SK-N-SH (cell line): ENCODE data around the gene GPR137B. TPM values are rescaled to one million over a fixed set of nuclear protein-coding genes. Genes with fewer than 3 reads are reported as not detected.

Source experiments
- CTCF ChIA-PET: fragments of 300-600, 350-600 bp; formaldehyde crosslinking; extraction: SDS; loops from one replicate; lab custom pipeline; 2021; lab: Yijun Ruan, JAX
- POLR2A ChIA-PET: fragments of 350-600 bp; sonication (Branson Sonifier 250); formaldehyde crosslinking; extraction: SDS; loops from one replicate; lab custom pipeline; 2020; ENCODE audit warnings: antibody characterized with exemption, inconsistent platforms; lab: Yijun Ruan, JAX
- DNase-seq: peaks from one replicate; pipeline ENCODE4 v3.0.0; 2012
- H2AFZ ChIP-seq: fragments of 200-600 bp; sonication (generic); 2 replicates; pipeline ENCODE4 v1.8.1; 2016; ENCODE audit warnings: antibody characterized with exemption, mild to moderate bottlenecking, low read depth
- H3F3A ChIP-seq: fragments of 200-600 bp; sonication (generic); replicated peaks from 2 replicates; pipeline ENCODE3; 2016; ENCODE audit warnings: antibody characterized with exemption, mild to moderate bottlenecking; ENCODE audit not compliant: insufficient read depth
- H3K27ac ChIP-seq, 2 experiments: fragments of 200-500 bp in 1 of 2; fragments of 200-600 bp in 1 of 2; sonication (Bioruptor generic) in 1 of 2; sonication (generic), shearing (Covaris generic) in 1 of 2; 2 replicates each; pipeline versions ENCODE4 v1.5.1 to v1.6.1; 2014 to 2016; ENCODE audit warnings: low read depth in 2 of 2, inconsistent platforms in 1 of 2, low read length in 1 of 2, mild to moderate bottlenecking in 1 of 2, mixed read lengths in 1 of 2
- H3K27me3 ChIP-seq: fragments of 200-600 bp; sonication (generic), shearing (Covaris generic); 2 replicates; pipeline ENCODE4 v1.6.1; 2016; ENCODE audit warnings: mixed run types; ENCODE audit not compliant: insufficient read depth
- H3K36me3 ChIP-seq, 2 experiments: fragments of 200-500 bp in 1 of 2; fragments of 200-600 bp in 1 of 2; sonication (Bioruptor generic) in 1 of 2; sonication (generic) in 1 of 2; replicated peaks in 1 of 2; 2 replicates each; pipeline versions ENCODE3 to v1.5.1; 2014 to 2016; ENCODE audit warnings: low read length in 1 of 2, mild to moderate bottlenecking in 1 of 2; ENCODE audit not compliant: insufficient read depth in 2 of 2, control insufficient read depth in 1 of 2
- H3K4me1 ChIP-seq, 2 experiments: fragments of 200-500 bp in 1 of 2; fragments of 200-600 bp in 1 of 2; sonication (Bioruptor generic) in 1 of 2; sonication (generic), shearing (Covaris generic) in 1 of 2; 2 replicates each; pipeline versions ENCODE4 v1.5.1 to v1.6.1; 2014 to 2016; ENCODE audit warnings: low read depth in 1 of 2, low read length in 1 of 2, mixed run types in 1 of 2; ENCODE audit not compliant: insufficient read depth in 2 of 2, control insufficient read depth in 1 of 2
- H3K4me2 ChIP-seq: fragments of 200-600 bp; sonication (generic), shearing (Covaris generic); 2 replicates; pipeline ENCODE4 v1.6.1; 2017; ENCODE audit warnings: mixed run types
- H3K4me3 ChIP-seq, 2 experiments: fragments of 200-500 bp in 1 of 2; fragments of 200-600 bp in 1 of 2; sonication (Bioruptor generic) in 1 of 2; sonication (generic), shearing (Covaris generic) in 1 of 2; 2 replicates each; pipeline versions ENCODE4 v1.5.1 to v1.8.1; 2014 to 2016; ENCODE audit warnings: low read depth in 2 of 2, inconsistent platforms in 1 of 2, low read length in 1 of 2, mild to moderate bottlenecking in 1 of 2, mixed read lengths in 1 of 2, moderate library complexity in 1 of 2
- H3K79me2 ChIP-seq: fragments of 200-600 bp; sonication (generic); 2 replicates; pipeline ENCODE4 v1.8.1; 2017; ENCODE audit warnings: mild to moderate bottlenecking; ENCODE audit not compliant: insufficient read depth
- H3K9ac ChIP-seq: fragments of 200-600 bp; sonication (generic); 2 replicates; pipeline ENCODE4 v1.6.1; 2017; ENCODE audit warnings: mixed run types
- H3K9me2 ChIP-seq: fragments of 200-600 bp; sonication (generic); 2 replicates; pipeline ENCODE4 v1.6.1; 2017; ENCODE audit warnings: mixed run types
- H3K9me3 ChIP-seq: fragments of 200-600 bp; sonication (generic); 2 replicates; pipeline ENCODE4 v1.6.1; 2017; ENCODE audit warnings: mixed run types, mild to moderate bottlenecking, moderate library complexity
- H4K20me1 ChIP-seq: fragments of 200-600 bp; sonication (generic); 2 replicates; pipeline ENCODE4 v1.6.1; 2017; ENCODE audit warnings: mild to moderate bottlenecking, mixed run types; ENCODE audit not compliant: insufficient read depth
- CTCF ChIP-seq: fragments of 200-600 bp; sonication (generic); IDR thresholded peaks from 2 replicates; pipeline ENCODE4 v1.6.1; 2017; ENCODE audit warnings: antibody characterized with exemption, mild to moderate bottlenecking, moderate library complexity
- EP300 ChIP-seq, 2 experiments: IDR thresholded peaks; 2 replicates each; pipeline versions ENCODE4 v1.4.0 to v1.6.1; 2012; ENCODE audit warnings: borderline replicate concordance in 1 of 2, low read depth in 1 of 2, low read length in 1 of 2
- FOXJ3 ChIP-seq: sonication (generic); formaldehyde crosslinking; IDR thresholded peaks from 2 replicates; pipeline ENCODE4 v1.5.1; 2020; ENCODE audit warnings: mild to moderate bottlenecking, missing genetic modification reagents
- FOXM1 ChIP-seq: IDR thresholded peaks from 2 replicates; pipeline ENCODE4 v1.4.0; 2012; ENCODE audit warnings: low read depth, mild to moderate bottlenecking
- GABPA ChIP-seq: IDR thresholded peaks from 2 replicates; pipeline ENCODE4 v1.4.0; 2012; ENCODE audit warnings: low read depth, mild to moderate bottlenecking
- JUND ChIP-seq: IDR thresholded peaks from 2 replicates; pipeline ENCODE4 v1.4.0; 2012
- MAX ChIP-seq: IDR thresholded peaks from 2 replicates; pipeline ENCODE4 v1.4.0; 2012; ENCODE audit warnings: low read depth
- MXI1 ChIP-seq: IDR thresholded peaks from 2 replicates; pipeline ENCODE4 v1.6.1; 2012; ENCODE audit warnings: mild to moderate bottlenecking, low read depth, low read length, improper control_type of control experiment
- NRF1 ChIP-seq: IDR thresholded peaks from 2 replicates; pipeline ENCODE4 v1.6.1; 2012; ENCODE audit warnings: low read depth, mild to moderate bottlenecking, low read length
- POLR2AphosphoS5 ChIP-seq: IDR thresholded peaks from 2 replicates; pipeline ENCODE4 v1.6.1; 2012; ENCODE audit warnings: low read depth, low read length
- RCOR1 ChIP-seq: fragments of 150-350 bp; IDR thresholded peaks from 2 replicates; pipeline ENCODE4 v1.6.1; 2017; ENCODE audit warnings: antibody characterized with exemption, low read length
- REST ChIP-seq: IDR thresholded peaks from 2 replicates; pipeline ENCODE4 v1.6.1; 2012; ENCODE audit warnings: mild to moderate bottlenecking, low read depth, low read length, moderate library complexity
- SIN3A ChIP-seq: IDR thresholded peaks from 2 replicates; pipeline ENCODE4 v1.6.1; 2012; ENCODE audit warnings: low read depth, mild to moderate bottlenecking, low read length, moderate library complexity, borderline replicate concordance
- SMC3 ChIP-seq: IDR thresholded peaks from 2 replicates; pipeline ENCODE4 v1.6.1; 2012; ENCODE audit warnings: low read depth, low read length, improper control_type of control experiment
- TEAD4 ChIP-seq: IDR thresholded peaks from 2 replicates; pipeline ENCODE4 v1.4.0; 2012; ENCODE audit warnings: mild to moderate bottlenecking, borderline replicate concordance; ENCODE audit not compliant: insufficient read depth
- USF1 ChIP-seq: IDR thresholded peaks from 2 replicates; pipeline ENCODE4 v1.4.0; 2012; ENCODE audit warnings: low read depth, borderline replicate concordance
- YY1 ChIP-seq: IDR thresholded peaks from 2 replicates; pipeline ENCODE4 v1.4.0; 2012; ENCODE audit warnings: low read depth, mild to moderate bottlenecking
- WGBS: methylation state at CpG from one replicate; pipeline ENCODE4 v1.1.6; 2017; ENCODE audit warnings: low lambda C conversion rate; 5-methylcytosine and 5-hydroxymethylcytosine counted together
- polyA plus RNA-seq, 3 experiments: library from polyadenylated mRNA; depleted of rRNA; stranded (reverse); fragments of >200 nt; gene quantifications; 2 replicates each; pipeline ENCODE4 v1.2.3, GENCODE V29; 2012
- TF ChIP-seq, protein P1 (sequence below): IDR thresholded peaks from 2 replicates; pipeline ENCODE4 v1.4.0; 2012; ENCODE audit warnings: low read depth, borderline replicate concordance

GPR137B gene
- polyA plus RNA-seq, 1 of the 3 experiments (the other 2 are of a cell fraction) = 7.0 TPM

- no peak for TF ChIP-seq FOXM1
- TF ChIP-seq CTCF = peak; percentile 27; the same call in 1 of the 2 replicates
- H3K9ac ChIP-seq = no peak overlapping the region
- H3K79me2 ChIP-seq = no peaks in the 10 kb centered on the region
- peaks cover 4% of the 10 kb centered on the region; the same call in 1 of the 2 replicates for H3K27me3 ChIP-seq
- no peaks in the 10 kb centered on the region for H3K9me3 ChIP-seq
- H4K20me1 ChIP-seq = no peaks in the 10 kb centered on the region
- H3K4me1 ChIP-seq = peaks cover 0 to 5% of the 10 kb centered on the region in 2 experiments; a peak in 1 of 4 replicates
- H3K27ac ChIP-seq = no peak overlapping the region
- CTCF ChIA-PET = interaction anchor here (0.8 kb wide), 1 partner anchor 14 kb away, joined by 3 read pairs; no protein-coding TSS in a partner anchor
- no peaks in the 10 kb centered on the region for H3K36me3 ChIP-seq
- peaks cover 5% of the 10 kb centered on the region for H3F3A ChIP-seq
- no peak overlapping the region for H3K4me2 ChIP-seq
- POLR2A ChIA-PET = no interaction called here
- no peak overlapping the region for H3K4me3 ChIP-seq
- DNase-seq = no peak
- no peak overlapping the region for H2AFZ ChIP-seq
- no peaks in the 10 kb centered on the region for H3K9me2 ChIP-seq
- WGBS = 81% methylated on average over 4 of the region's 4 CpGs
Observed at GRCh38 chr1:236137285-236137852, 5.0 kb upstream of the GPR137B start.

GRCh38 chr1:236139495-236139894, 2.8 kb upstream of the GPR137B start:
- no peaks in the 10 kb centered on the region for H3K9me2 ChIP-seq
- H2AFZ ChIP-seq = no peak overlapping the region
- H3K4me3 ChIP-seq = no peak overlapping the region
- no peak overlapping the region for H3K4me2 ChIP-seq
- DNase-seq = no peak
- TF ChIP-seq SMC3 = no peak
- no peak for TF ChIP-seq TEAD4
- TF ChIP-seq NRF1 = no peak
- no peak for TF ChIP-seq EP300 (IDR thresholded peaks at IDR 0.05; ENCODE audit: borderline replicate concordance in 1 of 2, low read depth in 1 of 2, low read length in 1 of 2)
- no peak for TF ChIP-seq USF1
- TF ChIP-seq POLR2AphosphoS5 = no peak
- no peak for TF ChIP-seq SIN3A
- no peak for TF ChIP-seq MXI1
- TF ChIP-seq JUND = no peak
- TF ChIP-seq MAX = no peak
- TF ChIP-seq YY1 = no peak
- TF ChIP-seq, protein P1, sequence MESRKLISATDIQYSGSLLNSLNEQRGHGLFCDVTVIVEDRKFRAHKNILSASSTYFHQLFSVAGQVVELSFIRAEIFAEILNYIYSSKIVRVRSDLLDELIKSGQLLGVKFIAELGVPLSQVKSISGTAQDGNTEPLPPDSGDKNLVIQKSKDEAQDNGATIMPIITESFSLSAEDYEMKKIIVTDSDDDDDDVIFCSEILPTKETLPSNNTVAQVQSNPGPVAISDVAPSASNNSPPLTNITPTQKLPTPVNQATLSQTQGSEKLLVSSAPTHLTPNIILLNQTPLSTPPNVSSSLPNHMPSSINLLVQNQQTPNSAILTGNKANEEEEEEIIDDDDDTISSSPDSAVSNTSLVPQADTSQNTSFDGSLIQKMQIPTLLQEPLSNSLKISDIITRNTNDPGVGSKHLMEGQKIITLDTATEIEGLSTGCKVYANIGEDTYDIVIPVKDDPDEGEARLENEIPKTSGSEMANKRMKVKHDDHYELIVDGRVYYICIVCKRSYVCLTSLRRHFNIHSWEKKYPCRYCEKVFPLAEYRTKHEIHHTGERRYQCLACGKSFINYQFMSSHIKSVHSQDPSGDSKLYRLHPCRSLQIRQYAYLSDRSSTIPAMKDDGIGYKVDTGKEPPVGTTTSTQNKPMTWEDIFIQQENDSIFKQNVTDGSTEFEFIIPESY = no peak
- no peak for TF ChIP-seq FOXJ3 (CRISPR knock-in tag)
- TF ChIP-seq RCOR1 = no peak
- TF ChIP-seq REST = no peak
- no peak for TF ChIP-seq GABPA
- ChIA-PET POLR2A (no interaction called here), CTCF (interaction anchor here (0.9 kb wide), 1 partner anchor 8 kb away, joined by 3 read pairs; no protein-coding TSS in a partner anchor)
- H3K9ac ChIP-seq = no peak overlapping the region
- H4K20me1 ChIP-seq = no peaks in the 10 kb centered on the region
- peaks cover 7 to 15% of the 10 kb centered on the region in 2 experiments; a peak in 3 of 4 replicates for H3K4me1 ChIP-seq
- no peaks in the 10 kb centered on the region for H3K9me3 ChIP-seq
- 0 out of 2 replicates have a peak, but pooled peaks cover 4% of the 10 kb centered on the region for H3K27me3 ChIP-seq
- peaks cover 5% of the 10 kb centered on the region for H3F3A ChIP-seq
- no peaks in the 10 kb centered on the region for H3K36me3 ChIP-seq
- H3K79me2 ChIP-seq = no peaks in the 10 kb centered on the region
- H3K27ac ChIP-seq = no peak overlapping the region
- WGBS = 87% methylated on average over 4 of the region's 4 CpGs
